GM18507 (cell line): ENCODE results near the gene NHLH2.

ENCODE experiments used
- DNase-seq: peaks from one replicate; pipeline ENCODE4 v3.0.0; 2011; ENCODE audit warnings: low read depth; ENCODE audit not compliant: insufficient read length; ENCODE audit errors: extremely low spot score
- FAIRE-seq: peaks from 2 replicates; lab custom pipeline; 2011; peaks lifted over from hg19 to GRCh38; lab: Jason Lieb, UNC

The NHLH2 gene

GRCh38 chr1:115839029-115839678, 1.8 kb downstream of the NHLH2 start:
- DNase-seq (no peak), FAIRE-seq (no peak)

- FAIRE-seq (no peak), DNase-seq (no peak)
These were observed 2.4 kb downstream of the NHLH2 start for GRCh38 chr1:115838431-115839028.

- no peak for DNase-seq
- no peak for FAIRE-seq
These were observed 3.0 kb downstream of the NHLH2 start for GRCh38 chr1:115837740-115838421.

GRCh38 chr1:115837341-115837739, 3.6 kb downstream of the NHLH2 start:
- FAIRE-seq: no peak
- DNase-seq: no peak

GRCh38 chr1:115833856-115834255, 7.1 kb downstream of the NHLH2 start:
- DNase-seq: no peak
- FAIRE-seq: no peak

GRCh38 chr1:115832651-115833050, 8.3 kb downstream of the NHLH2 start:
- DNase-seq (no peak), FAIRE-seq (no peak)

- FAIRE-seq (no peak), DNase-seq (no peak)
These were observed 10.0 kb downstream of the NHLH2 start for GRCh38 chr1:115830963-115831362.

GRCh38 chr1:115829947-115830346, 11.0 kb downstream of the NHLH2 start:
- no peak for FAIRE-seq
- no peak for DNase-seq

- FAIRE-seq: no peak
- DNase-seq: no peak
These were observed 11.8 kb downstream of the NHLH2 start for GRCh38 chr1:115829023-115829674.

- no peak for FAIRE-seq
- DNase-seq: no peak
These were observed 12.6 kb downstream of the NHLH2 start for GRCh38 chr1:115828101-115829022.

- no peak for FAIRE-seq
- no peak for DNase-seq
These were observed 13.4 kb downstream of the NHLH2 start for GRCh38 chr1:115827452-115828044.

GRCh38 chr1:115826628-115827027, 14.3 kb downstream of the NHLH2 start:
- no peak for DNase-seq
- no peak for FAIRE-seq

GRCh38 chr1:115822117-115822516, 18.8 kb downstream of the NHLH2 start:
- no peak for FAIRE-seq
- DNase-seq: no peak

GRCh38 chr1:115815694-115816093, 25.2 kb downstream of the NHLH2 start:
- DNase-seq (no peak), FAIRE-seq (no peak)

GRCh38 chr1:115814685-115815398, 26.1 kb downstream of the NHLH2 start:
- FAIRE-seq (no peak), DNase-seq (no peak)

GRCh38 chr1:115813727-115814126, 27.2 kb downstream of the NHLH2 start:
- no peak for FAIRE-seq

GRCh38 chr1:115811140-115811828, 29.6 kb downstream of the NHLH2 start:
- no peak for DNase-seq
- FAIRE-seq: no peak

More at GRCh38 chr1:115813727-115814126, 27.2 kb downstream of the NHLH2 start:
- DNase-seq: no peak

GRCh38 chr1:115810609-115811008, 30.3 kb downstream of the NHLH2 start:
- DNase-seq (no peak), FAIRE-seq (no peak)
